Measurements from ENCODE around the gene TMEM87B.
"Not testable (repeated sequence)": the region's sequence is repeated elsewhere in the genome, so short reads cannot be mapped to it uniquely, and the experiment has no call there.

The TMEM87B gene

GRCh38 chr2:112033600-112033999, 21.5 kb upstream of the TMEM87B start:
- DNase-seq: no peak

- no peak for DNase-seq
Observed at GRCh38 chr2:112034924-112035323, 20.1 kb upstream of the TMEM87B start.

GRCh38 chr2:112035786-112036185, 19.3 kb upstream of the TMEM87B start:
- DNase-seq: no peak

- DNase-seq: not testable (repeated sequence)
Observed at GRCh38 chr2:112039556-112039955, 15.5 kb upstream of the TMEM87B start.

GRCh38 chr2:112040066-112040465, 15.0 kb upstream of the TMEM87B start:
- not testable (repeated sequence) for DNase-seq

GRCh38 chr2:112041460-112041859, 13.6 kb upstream of the TMEM87B start:
- DNase-seq: not testable (repeated sequence)

- no peak for DNase-seq
Observed at GRCh38 chr2:112045446-112046014, 9.5 kb upstream of the TMEM87B start.

GRCh38 chr2:112046231-112046630, 8.8 kb upstream of the TMEM87B start:
- DNase-seq: no peak

- DNase-seq: no peak
Observed at GRCh38 chr2:112047537-112048235, 7.4 kb upstream of the TMEM87B start.

GRCh38 chr2:112048236-112048592, 6.9 kb upstream of the TMEM87B start:
- no peak for DNase-seq

GRCh38 chr2:112048887-112049286, 6.2 kb upstream of the TMEM87B start:
- DNase-seq: no peak

- DNase-seq: no peak
Observed at GRCh38 chr2:112050316-112050715, 4.8 kb upstream of the TMEM87B start.

GRCh38 chr2:112053917-112054846, 887 bp upstream of the TMEM87B start:
- DNase-seq: peak; percentile 98

GRCh38 chr2:112055730-112056625, 909 bp downstream of the TMEM87B start:
- peak; percentile 48 for DNase-seq

- DNase-seq: no peak
Observed at GRCh38 chr2:112056626-112056987, 1.5 kb downstream of the TMEM87B start.

GRCh38 chr2:112059671-112060070, 4.6 kb downstream of the TMEM87B start:
- DNase-seq: no peak

- no peak for DNase-seq
Observed at GRCh38 chr2:112061299-112061698, 6.2 kb downstream of the TMEM87B start.

- DNase-seq: peak; percentile 28
Observed at GRCh38 chr2:112061840-112062239, 6.8 kb downstream of the TMEM87B start.

- no peak for DNase-seq
Observed at GRCh38 chr2:112062894-112063293, 7.8 kb downstream of the TMEM87B start.

- no peak for DNase-seq
Observed at GRCh38 chr2:112065486-112065885, 10.4 kb downstream of the TMEM87B start.

GRCh38 chr2:112065966-112066365, 10.9 kb downstream of the TMEM87B start:
- DNase-seq: no peak

GRCh38 chr2:112069794-112070193, 14.7 kb downstream of the TMEM87B start:
- not testable (repeated sequence) for DNase-seq

GRCh38 chr2:112073875-112074274, 18.8 kb downstream of the TMEM87B start:
- DNase-seq: no peak
